ENCODE results near the gene NYNRIN. TPM values are rescaled to one million over a fixed set of nuclear protein-coding genes. Genes with fewer than 3 reads are reported as not detected.

Gene NYNRIN
- total RNA-seq, 1 experiment from 2014 or later: 16.6 TPM

- Mint-ChIP-seq H3K4me1 (no peaks in the 10 kb centered on the region), H3K27ac (no peak overlapping the region)
These were observed 16.1 kb downstream of the NYNRIN start for GRCh38 chr14:24414732-24415420.

GRCh38 chr14:24415421-24416253 lies 16.8 kb downstream of the NYNRIN start:
- Mint-ChIP-seq H3K27ac (no peak overlapping the region), H3K36me3 (peaks cover 9% of the 10 kb centered on the region; the same call in 1 of the 2 replicates), H3K4me3 (no peak overlapping the region), H3K4me1 (no peaks in the 10 kb centered on the region), H3K27me3 (ENCODE audit: low read depth) (peaks cover 21% of the 10 kb centered on the region), H3K9me3 (no peaks in the 10 kb centered on the region)
- CTCF ChIA-PET: interaction anchor here (1.1 to 4.5 kb wide), 2 partner anchors 8 to 15 kb away, joined by 3 to 40 read pairs; partner anchors contain the start of genes CBLN3 and KHNYN
- POLR2A ChIA-PET: interaction anchor here (1.0 kb wide), 1 partner anchor 12 kb away, joined by 3 read pairs; no protein-coding TSS in a partner anchor
- no peak for DNase-seq (ENCODE audit: low spot score)
- no peak for ATAC-seq
- no peak for TF ChIP-seq KAT7 (CRISPR knock-in tag; IDR thresholded peaks at IDR 0.05; ENCODE audit: borderline replicate concordance)
- TF ChIP-seq ZNF138 (CRISPR knock-in tag; conservative IDR thresholded peaks at IDR 0.05): no peak
- no peak for TF ChIP-seq ZNF425 (CRISPR knock-in tag; conservative IDR thresholded peaks at IDR 0.05)
- TF ChIP-seq NR3C1 (CRISPR knock-in tag; conservative IDR thresholded peaks at IDR 0.05; ENCODE audit: low read depth): no peak
- no peak for TF ChIP-seq NFE2L1 (CRISPR knock-in tag; IDR thresholded peaks at IDR 0.05)
- no peak for TF ChIP-seq ZNF219 (CRISPR knock-in tag; IDR thresholded peaks at IDR 0.05; ENCODE audit: borderline replicate concordance)
- TF ChIP-seq CBFB (CRISPR knock-in tag; IDR thresholded peaks at IDR 0.05; ENCODE audit: low read depth): no peak
- TF ChIP-seq NR1H2 (CRISPR knock-in tag; IDR thresholded peaks at IDR 0.05): no peak
- TF ChIP-seq IRF2 (CRISPR knock-in tag; IDR thresholded peaks at IDR 0.05; ENCODE audit: borderline replicate concordance, low read depth): no peak
- TF ChIP-seq ZMAT4 (CRISPR knock-in tag; IDR thresholded peaks at IDR 0.05): no peak
- TF ChIP-seq CTCF (IDR thresholded peaks at IDR 0.05): no peak
- TF ChIP-seq PREB (CRISPR knock-in tag; IDR thresholded peaks at IDR 0.05; ENCODE audit: borderline replicate concordance): no peak
- no peak for TF ChIP-seq ZBTB21 (CRISPR knock-in tag; IDR thresholded peaks at IDR 0.05; ENCODE audit: borderline replicate concordance)
- TF ChIP-seq TEAD1 (CRISPR knock-in tag; IDR thresholded peaks at IDR 0.05): no peak
- TF ChIP-seq SP1 (CRISPR knock-in tag; conservative IDR thresholded peaks at IDR 0.05): no peak
- no peak for TF ChIP-seq MYBL2 (CRISPR knock-in tag; IDR thresholded peaks at IDR 0.05)
- TF ChIP-seq RORB (CRISPR knock-in tag; IDR thresholded peaks at IDR 0.05): no peak

More at GRCh38 chr14:24414732-24415420, 16.1 kb downstream of the NYNRIN start:
- Mint-ChIP-seq H3K36me3 (peaks cover 9% of the 10 kb centered on the region; the same call in 1 of the 2 replicates), H3K27me3 (ENCODE audit: low read depth) (peaks cover 15% of the 10 kb centered on the region), H3K4me3 (no peak overlapping the region), H3K9me3 (no peaks in the 10 kb centered on the region)
- ATAC-seq (no peak), DNase-seq (ENCODE audit: low spot score) (no peak)
- ChIA-PET CTCF (interaction anchor here (1.3 to 4.5 kb wide), 3 partner anchors 16 to 172 kb away, joined by 3 to 40 read pairs (median 4); partner anchors contain the start of genes CBLN3 and KHNYN), POLR2A (interaction anchor here (1.0 kb wide), 1 partner anchor 13 kb away, joined by 3 read pairs; no protein-coding TSS in a partner anchor)
- TF ChIP-seq ZBTB43 (CRISPR knock-in tag; IDR thresholded peaks at IDR 0.05): no peak
- no peak for TF ChIP-seq IRF1 (CRISPR knock-in tag; IDR thresholded peaks at IDR 0.05)
- no peak for TF ChIP-seq SP1 (CRISPR knock-in tag; conservative IDR thresholded peaks at IDR 0.05)
- TF ChIP-seq E2F1 (CRISPR knock-in tag; IDR thresholded peaks at IDR 0.05): no peak
- no peak for TF ChIP-seq SMAD4 (CRISPR knock-in tag; IDR thresholded peaks at IDR 0.05)

Data from WTC11 (cell line).